HG03442 (cell line): ENCODE data around the gene RAMAC.
A peak's percentile ranks its signal among the peaks of the same experiment; 100 is the strongest.
"Not testable (repeated sequence)": the region's sequence is repeated elsewhere in the genome, so short reads cannot be mapped to it uniquely, and the experiment has no call there.

Source experiments
- ATAC-seq: cut with Tn5 transposase; IDR thresholded peaks from one replicate; pipeline ENCODE4 v1.9.1; 2021; ENCODE audit warnings: mild to moderate bottlenecking, moderate library complexity; ENCODE audit not compliant: unreplicated experiment

The RAMAC gene

GRCh38 chr15:83011271-83012075 lies 25.5 kb downstream of the RAMAC start, which contains the start of gene C15orf40:
Gene C15orf40 (minus strand): TSS chr15:83011639. CDS start chr15:83011607, 32 bp downstream.
- peak; percentile 78 for ATAC-seq

GRCh38 chr15:83012076-83012426 lies 26.0 kb downstream of the RAMAC start:
- ATAC-seq, result no peak

DNA sequence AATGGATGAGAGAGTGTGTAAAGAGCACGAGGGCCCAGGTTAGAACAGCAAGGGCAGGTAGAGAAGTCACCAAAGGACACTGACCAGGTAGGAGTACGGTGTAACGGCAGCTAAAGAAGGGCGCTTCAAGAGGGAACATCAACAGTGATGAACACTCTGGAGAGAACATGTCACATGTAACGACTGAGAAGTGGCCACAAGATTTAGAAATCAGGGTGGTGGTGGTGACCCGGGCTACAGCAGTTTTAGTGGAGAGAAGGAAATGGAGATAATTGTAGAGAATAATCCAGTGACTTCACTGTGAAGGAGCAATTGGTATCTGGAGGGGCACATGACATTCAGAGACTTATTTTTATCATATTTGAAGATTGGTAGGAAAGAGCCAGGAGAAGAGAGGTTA lies 26.6 kb downstream of the RAMAC start:
- ATAC-seq, result no peak

DNA sequence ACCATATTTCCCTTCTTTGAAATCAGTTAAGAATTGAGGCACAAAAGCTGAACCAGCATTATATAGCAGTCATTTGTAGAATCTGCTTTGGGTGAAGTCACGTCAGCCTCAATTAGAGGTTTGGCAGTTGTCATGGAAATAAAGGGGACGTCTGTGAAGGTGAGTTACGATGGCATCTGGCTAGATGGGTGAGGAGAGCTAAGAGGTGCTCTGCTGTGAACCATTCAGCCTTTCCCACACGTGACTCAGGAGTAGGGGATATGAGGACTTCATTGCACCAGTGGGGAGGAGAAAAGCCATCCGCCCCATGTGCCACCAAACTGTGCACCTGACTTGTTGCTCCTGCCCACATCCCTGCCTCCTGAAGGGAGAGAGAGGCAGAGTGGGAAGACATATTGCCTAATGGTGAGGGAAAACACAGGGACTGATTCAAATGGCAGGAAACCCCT lies 28.2 kb downstream of the RAMAC start:
- ATAC-seq, result no peak

- no peak for ATAC-seq
Measured at GRCh38 chr15:83015361-83015760, 29.4 kb downstream of the RAMAC start.

- no peak for ATAC-seq
Measured at GRCh38 chr15:83016906-83017305, 30.9 kb downstream of the RAMAC start.

- ATAC-seq, result no peak
Measured at GRCh38 chr15:83018436-83018835, 32.4 kb downstream of the RAMAC start.

GRCh38 chr15:83030021-83030420 lies 44.0 kb downstream of the RAMAC start:
- no peak for ATAC-seq

- not testable (repeated sequence) for ATAC-seq
Measured at GRCh38 chr15:83031234-83031633, 45.2 kb downstream of the RAMAC start.

GRCh38 chr15:83036253-83036652 lies 50.2 kb downstream of the RAMAC start:
- no peak for ATAC-seq

- no peak for ATAC-seq
Measured at GRCh38 chr15:83039206-83039605, 53.2 kb downstream of the RAMAC start.
